ENCODE results near the gene STK38L.
"Not testable (repeated sequence)": the region's sequence is repeated elsewhere in the genome, so short reads cannot be mapped to it uniquely, and the experiment has no call there.

STK38L gene

GRCh38 chr12:27229367-27229766, 14.7 kb upstream of the STK38L start:
- DNase-seq: no peak

- DNase-seq: not testable (repeated sequence)
Observed at GRCh38 chr12:27231374-27231773, 12.7 kb upstream of the STK38L start.

GRCh38 chr12:27233814-27234213, 10.3 kb upstream of the STK38L start:
- no peak for DNase-seq

- no peak for DNase-seq
Observed at GRCh38 chr12:27236498-27236897, 7.6 kb upstream of the STK38L start.

- DNase-seq: no peak
Observed at GRCh38 chr12:27237790-27238771, 6.0 kb upstream of the STK38L start.

GRCh38 chr12:27243006-27243405, 1.1 kb upstream of the STK38L start:
- no peak for DNase-seq

GRCh38 chr12:27244689-27245488, 803 bp downstream of the STK38L start:
- no peak for DNase-seq

GRCh38 chr12:27246141-27246540, 2.1 kb downstream of the STK38L start:
- DNase-seq: no peak

- no peak for DNase-seq
Observed at GRCh38 chr12:27246774-27247173, 2.7 kb downstream of the STK38L start.

GRCh38 chr12:27252934-27253333, 8.8 kb downstream of the STK38L start:
- no peak for DNase-seq

- DNase-seq: no peak
Observed at GRCh38 chr12:27253347-27253746, 9.3 kb downstream of the STK38L start.

GRCh38 chr12:27255806-27256205, 11.7 kb downstream of the STK38L start:
- no peak for DNase-seq

- DNase-seq: no peak
Observed at GRCh38 chr12:27257104-27257843, 13.2 kb downstream of the STK38L start.

GRCh38 chr12:27260746-27261145, 16.7 kb downstream of the STK38L start:
- no peak for DNase-seq

GRCh38 chr12:27261866-27262265, 17.8 kb downstream of the STK38L start:
- no peak for DNase-seq

GRCh38 chr12:27270148-27270547, 26.1 kb downstream of the STK38L start:
- DNase-seq: no peak

GRCh38 chr12:27271206-27271605, 27.1 kb downstream of the STK38L start:
- no peak for DNase-seq

GRCh38 chr12:27272373-27273028, 28.4 kb downstream of the STK38L start:
- DNase-seq: no peak

GRCh38 chr12:27273114-27273513, 29.0 kb downstream of the STK38L start:
- DNase-seq: no peak

- no peak for DNase-seq
Observed at GRCh38 chr12:27274706-27275105, 30.6 kb downstream of the STK38L start.

GRCh38 chr12:27276275-27276674, 32.2 kb downstream of the STK38L start:
- DNase-seq: no peak

- DNase-seq: no peak
Observed at GRCh38 chr12:27277846-27278260, 33.8 kb downstream of the STK38L start.

- DNase-seq: no peak
Observed at GRCh38 chr12:27279826-27280225, 35.7 kb downstream of the STK38L start.

Data from DMS 273 treated with DMSO at 0.1 percent for 48 hours (cell line).